WTC11 (cell line): ENCODE results near the gene SORCS1. TPM values are rescaled to one million over a fixed set of nuclear protein-coding genes. Genes with fewer than 3 reads are reported as not detected.

Experiments used
- ATAC-seq: fragments of 200-7000 bp; cut with Tn5 transposase; 2 replicates; pipeline ENCODE4 v1.10.0; 2021; ENCODE audit warnings: mild to moderate bottlenecking, moderate library complexity
- CTCF ChIA-PET: fragments of 300-600 bp; sonication (Branson Sonifier 250); formaldehyde crosslinking; loops from one replicate; lab custom pipeline; 2021; ENCODE audit warnings: antibody characterized with exemption; lab: Charles Lee
- POLR2A ChIA-PET: fragments of 350-600 bp; sonication (Branson Sonifier 250); formaldehyde crosslinking; loops from one replicate; lab custom pipeline; 2021; ENCODE audit warnings: antibody characterized with exemption; lab: Charles Lee
- DNase-seq: peaks from one replicate; pipeline ENCODE4 v3.0.0; 2021; ENCODE audit warnings: low spot score
- H3K27ac Mint-ChIP-seq: 2 replicates; pipeline ENCODE4 v1.8.0; 2021; ENCODE audit warnings: mixed read lengths
- H3K27me3 Mint-ChIP-seq: 2 replicates; pipeline ENCODE4 v1.8.0; 2021; ENCODE audit warnings: low read depth, mild to moderate bottlenecking, moderate library complexity, mixed read lengths
- H3K36me3 Mint-ChIP-seq: 2 replicates; pipeline ENCODE4 v1.8.0; 2021; ENCODE audit warnings: mixed read lengths
- H3K4me1 Mint-ChIP-seq: 2 replicates; pipeline ENCODE4 v1.8.0; 2022; ENCODE audit warnings: mixed read lengths
- H3K4me3 Mint-ChIP-seq: 2 replicates; pipeline ENCODE4 v1.8.0; 2021; ENCODE audit warnings: mild to moderate bottlenecking, moderate library complexity, mixed read lengths
- H3K9me3 Mint-ChIP-seq: 2 replicates; pipeline ENCODE4 v1.8.0; 2021; ENCODE audit warnings: mixed read lengths
- ATF3 ChIP-seq: sonication (generic); formaldehyde crosslinking; conservative IDR thresholded peaks from 2 replicates; pipeline ENCODE4 v1.8.1; 2022; ENCODE audit warnings: mild to moderate bottlenecking, missing genetic modification reagents
- CREM ChIP-seq: sonication (generic); formaldehyde crosslinking; IDR thresholded peaks from 2 replicates; pipeline ENCODE4 v1.8.1; 2022; ENCODE audit warnings: mild to moderate bottlenecking, missing genetic modification reagents, moderate library complexity
- E2F1 ChIP-seq: sonication (generic); formaldehyde crosslinking; IDR thresholded peaks from 2 replicates; pipeline ENCODE4 v1.8.0; 2022; ENCODE audit warnings: mild to moderate bottlenecking, missing genetic modification reagents
- ELF4 ChIP-seq: sonication (generic); formaldehyde crosslinking; IDR thresholded peaks from 2 replicates; pipeline ENCODE4 v1.8.1; 2022; ENCODE audit warnings: low read depth, mild to moderate bottlenecking, moderate library complexity, missing genetic modification reagents
- ERG ChIP-seq: fragments of 250-450 bp; sonication (Bioruptor Pico); IDR thresholded peaks from 2 replicates; pipeline ENCODE4 v1.8.0; 2021; ENCODE audit warnings: mild to moderate bottlenecking
- FOXK1 ChIP-seq: sonication (generic); formaldehyde crosslinking; IDR thresholded peaks from 2 replicates; pipeline ENCODE4 v1.8.0; 2022; ENCODE audit warnings: mild to moderate bottlenecking, moderate library complexity, missing genetic modification reagents
- FOXP1 ChIP-seq: sonication (generic); formaldehyde crosslinking; IDR thresholded peaks from 2 replicates; pipeline ENCODE4 v1.8.0; 2022; ENCODE audit warnings: missing genetic modification reagents, mild to moderate bottlenecking, moderate library complexity, borderline replicate concordance
- GTF2I ChIP-seq: fragments of 250-450 bp; sonication (Bioruptor Pico); conservative IDR thresholded peaks from 2 replicates; pipeline ENCODE4 v1.4.0; 2021; ENCODE audit warnings: mild to moderate bottlenecking
- JUN ChIP-seq: sonication (generic); formaldehyde crosslinking; IDR thresholded peaks from 2 replicates; pipeline ENCODE4 v1.8.0; 2023; ENCODE audit warnings: mild to moderate bottlenecking, missing genetic modification reagents
- NFATC4 ChIP-seq: fragments of 250-450 bp; sonication (Bioruptor Pico); IDR thresholded peaks from 2 replicates; pipeline ENCODE4 v1.9.0; 2021; ENCODE audit warnings: mild to moderate bottlenecking
- RELA ChIP-seq: sonication (generic); formaldehyde crosslinking; IDR thresholded peaks from 2 replicates; pipeline ENCODE4 v1.8.1; 2022; ENCODE audit warnings: missing genetic modification reagents, mild to moderate bottlenecking, borderline replicate concordance
- TEAD4 ChIP-seq: sonication (generic); formaldehyde crosslinking; IDR thresholded peaks from 2 replicates; pipeline ENCODE4 v1.8.0; 2022; ENCODE audit warnings: mild to moderate bottlenecking, missing genetic modification reagents
- ZNF121 ChIP-seq: sonication (generic); formaldehyde crosslinking; IDR thresholded peaks from 2 replicates; pipeline ENCODE4 v1.8.0; 2023; ENCODE audit warnings: missing genetic modification reagents
- ZNF396 ChIP-seq: fragments of 250-450 bp; sonication (Bioruptor Pico); IDR thresholded peaks from 2 replicates; pipeline ENCODE4 v1.8.0; 2021; ENCODE audit warnings: mild to moderate bottlenecking, moderate library complexity, borderline replicate concordance
- ZNF416 ChIP-seq: fragments of 250-450 bp; sonication (Bioruptor Pico); IDR thresholded peaks from 2 replicates; pipeline ENCODE4 v1.9.0; 2021; ENCODE audit warnings: mild to moderate bottlenecking, inconsistent platforms
- ZNF425 ChIP-seq: fragments of 250-450 bp; sonication (Bioruptor Pico); conservative IDR thresholded peaks from 2 replicates; pipeline ENCODE4 v1.9.0; 2021; ENCODE audit warnings: mild to moderate bottlenecking
- ZNF532 ChIP-seq: fragments of 250-450 bp; sonication (Bioruptor Pico); IDR thresholded peaks from 2 replicates; pipeline ENCODE4 v1.9.0; 2021; ENCODE audit warnings: mild to moderate bottlenecking, borderline replicate concordance
- total RNA-seq: library from RNA; stranded (reverse); gene quantifications from 3 replicates; pipeline ENCODE4 v1.2.3, GENCODE V29; 2021
- TF ChIP-seq, protein P1 (sequence below): sonication (generic); formaldehyde crosslinking; IDR thresholded peaks from 2 replicates; pipeline ENCODE4 v1.8.0; 2023; ENCODE audit warnings: missing genetic modification reagents
- TF ChIP-seq, protein P2 (sequence below): sonication (generic); formaldehyde crosslinking; IDR thresholded peaks from 2 replicates; pipeline ENCODE4 v1.8.1; 2023; ENCODE audit warnings: mild to moderate bottlenecking, missing genetic modification reagents

SORCS1 gene
- total RNA-seq, 1 experiment from 2014 or later, result 3.3 TPM

- no peak for DNase-seq
- H3K27me3 Mint-ChIP-seq, result peaks cover 31% of the 10 kb centered on the region
- no peak overlapping the region for H3K4me3 Mint-ChIP-seq
- no peaks in the 10 kb centered on the region; the same call in 1 of the 2 replicates for H3K9me3 Mint-ChIP-seq
- H3K27ac Mint-ChIP-seq, result no peak overlapping the region
- CTCF ChIA-PET, result no interaction called here
- no peaks in the 10 kb centered on the region for H3K36me3 Mint-ChIP-seq
- peaks cover 39% of the 10 kb centered on the region for H3K4me1 Mint-ChIP-seq
- no peak for ATAC-seq
- TF ChIP-seq, protein P1, sequence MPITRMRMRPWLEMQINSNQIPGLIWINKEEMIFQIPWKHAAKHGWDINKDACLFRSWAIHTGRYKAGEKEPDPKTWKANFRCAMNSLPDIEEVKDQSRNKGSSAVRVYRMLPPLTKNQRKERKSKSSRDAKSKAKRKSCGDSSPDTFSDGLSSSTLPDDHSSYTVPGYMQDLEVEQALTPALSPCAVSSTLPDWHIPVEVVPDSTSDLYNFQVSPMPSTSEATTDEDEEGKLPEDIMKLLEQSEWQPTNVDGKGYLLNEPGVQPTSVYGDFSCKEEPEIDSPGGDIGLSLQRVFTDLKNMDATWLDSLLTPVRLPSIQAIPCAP (CRISPR knock-in tag), result no peak
- no peak for TF ChIP-seq NFATC4
- no peak for TF ChIP-seq ZNF532 (CRISPR knock-in tag)
- no peak for TF ChIP-seq E2F1 (CRISPR knock-in tag)
- TF ChIP-seq CREM (CRISPR knock-in tag), result no peak
- TF ChIP-seq ZNF416 (CRISPR knock-in tag), result no peak
- no peak for TF ChIP-seq ERG (CRISPR knock-in tag)
- TF ChIP-seq, all 79 proteins: peak for 0
- POLR2A ChIA-PET, result no interaction called here
Measured at GRCh38 chr10:107159871-107160270, 4.6 kb downstream of the SORCS1 start.

DNA sequence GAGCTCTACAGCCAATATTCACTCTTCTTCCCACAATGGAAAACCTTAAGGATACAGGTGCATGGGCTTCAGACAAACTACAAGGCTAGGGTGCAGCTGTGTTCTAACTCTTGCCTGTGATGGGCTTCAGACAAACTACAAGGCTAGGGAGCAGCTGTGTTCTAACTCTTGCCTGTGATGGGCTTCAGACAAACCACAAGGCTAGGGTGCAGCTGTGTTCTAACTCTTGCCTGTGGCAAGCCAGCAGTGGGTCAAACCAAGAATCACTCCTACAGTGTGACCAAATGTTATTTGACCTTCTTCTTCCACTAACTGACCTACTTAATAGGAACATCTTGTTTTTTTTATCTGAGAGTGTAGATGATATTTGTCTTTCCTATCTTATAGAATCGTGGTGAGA is 7.4 kb downstream of the SORCS1 start:
- no peak for ATAC-seq
- H3K27ac Mint-ChIP-seq, result no peak overlapping the region
- DNase-seq, result no peak
- H3K4me3 Mint-ChIP-seq, result no peak overlapping the region
- TF ChIP-seq RELA, result no peak
- TF ChIP-seq ZNF396, result no peak
- no peak for TF ChIP-seq GTF2I
- TF ChIP-seq TEAD4 (CRISPR knock-in tag), result no peak
- TF ChIP-seq, protein P2, sequence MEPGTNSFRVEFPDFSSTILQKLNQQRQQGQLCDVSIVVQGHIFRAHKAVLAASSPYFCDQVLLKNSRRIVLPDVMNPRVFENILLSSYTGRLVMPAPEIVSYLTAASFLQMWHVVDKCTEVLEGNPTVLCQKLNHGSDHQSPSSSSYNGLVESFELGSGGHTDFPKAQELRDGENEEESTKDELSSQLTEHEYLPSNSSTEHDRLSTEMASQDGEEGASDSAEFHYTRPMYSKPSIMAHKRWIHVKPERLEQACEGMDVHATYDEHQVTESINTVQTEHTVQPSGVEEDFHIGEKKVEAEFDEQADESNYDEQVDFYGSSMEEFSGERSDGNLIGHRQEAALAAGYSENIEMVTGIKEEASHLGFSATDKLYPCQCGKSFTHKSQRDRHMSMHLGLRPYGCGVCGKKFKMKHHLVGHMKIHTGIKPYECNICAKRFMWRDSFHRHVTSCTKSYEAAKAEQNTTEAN (CRISPR knock-in tag), result no peak
- TF ChIP-seq FOXP1 (CRISPR knock-in tag), result no peak
- TF ChIP-seq FOXK1, result no peak
- TF ChIP-seq JUN (CRISPR knock-in tag), result no peak
- no peak for TF ChIP-seq ELF4 (CRISPR knock-in tag)
- no peak for TF ChIP-seq NFATC4
- no peak for TF ChIP-seq ZNF425 (CRISPR knock-in tag)
- TF ChIP-seq ATF3 (CRISPR knock-in tag), result no peak
- TF ChIP-seq ZNF121 (CRISPR knock-in tag), result no peak
- ChIA-PET CTCF (no interaction called here), POLR2A (no interaction called here)
- peaks cover 14% of the 10 kb centered on the region for H3K36me3 Mint-ChIP-seq
- H3K27me3 Mint-ChIP-seq, result peaks cover 9% of the 10 kb centered on the region
- H3K9me3 Mint-ChIP-seq, result peaks cover 20% of the 10 kb centered on the region
- H3K4me1 Mint-ChIP-seq, result peaks cover 27% of the 10 kb centered on the region
